ENCODE measurements around the gene ADARB2. TPM values are rescaled to one million over a fixed set of nuclear protein-coding genes. Genes with fewer than 3 reads are reported as not detected.

ADARB2 gene
- total RNA-seq, 1 experiment from 2014 or later = not detected

DNA sequence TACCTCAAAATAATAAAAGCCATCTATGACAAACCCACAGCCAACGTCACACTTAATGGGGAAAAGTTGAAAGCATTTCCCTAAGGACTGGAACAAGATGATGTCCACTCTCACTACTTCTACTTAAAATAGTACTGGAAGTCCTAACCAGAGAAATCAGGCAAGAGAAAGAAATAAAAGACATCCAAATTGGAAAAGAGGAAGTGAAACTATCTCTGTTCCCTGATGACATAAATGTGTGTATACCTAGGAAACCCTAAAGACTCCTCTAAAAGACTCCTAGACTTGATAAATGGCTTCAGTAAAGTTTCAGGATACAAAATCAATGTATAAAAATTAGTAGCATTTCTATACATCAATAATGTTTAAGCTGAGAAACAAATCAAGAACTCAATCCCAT lies 367.0 kb downstream of the ADARB2 start:
- no TSS peak for BruUV-seq (replicated peaks)
- H3K4me3 Mint-ChIP-seq (ENCODE audit: low read depth, unreplicated experiment) = no peak overlapping the region
- no peaks in the 10 kb centered on the region for H3K36me3 Mint-ChIP-seq (ENCODE audit: insufficient read depth, unreplicated experiment)
- CTCF ChIA-PET = no interaction called here
- DNase-seq = no peak
- peaks cover 61% of the 10 kb centered on the region for H3K27me3 Mint-ChIP-seq (ENCODE audit: unreplicated experiment)
- no peak overlapping the region for H3K27ac Mint-ChIP-seq (ENCODE audit: unreplicated experiment)
- no peaks in the 10 kb centered on the region for H3K4me1 Mint-ChIP-seq (ENCODE audit: low read depth, unreplicated experiment)
- intact Hi-C loops (cut with micrococcal nuclease; ENCODE audit: unreplicated experiment) = no loop called here
- H3K9me3 Mint-ChIP-seq (ENCODE audit: low read depth, unreplicated experiment) = no peaks in the 10 kb centered on the region
- TF ChIP-seq CTCF (IDR thresholded peaks at IDR 0.05; ENCODE audit: unreplicated experiment) = no peak

- H3K4me3 Mint-ChIP-seq (ENCODE audit: low read depth, unreplicated experiment) = no peak overlapping the region
- H3K27me3 Mint-ChIP-seq (ENCODE audit: unreplicated experiment) = peaks cover 61% of the 10 kb centered on the region
- H3K4me1 Mint-ChIP-seq (ENCODE audit: low read depth, unreplicated experiment) = no peaks in the 10 kb centered on the region
- no peak for TF ChIP-seq CTCF (IDR thresholded peaks at IDR 0.05; ENCODE audit: unreplicated experiment)
- intact Hi-C loops (cut with micrococcal nuclease; ENCODE audit: unreplicated experiment) = no loop called here
- no TSS peak for BruUV-seq (replicated peaks)
- no peak for DNase-seq
- no peaks in the 10 kb centered on the region for H3K36me3 Mint-ChIP-seq (ENCODE audit: insufficient read depth, unreplicated experiment)
- no peaks in the 10 kb centered on the region for H3K9me3 Mint-ChIP-seq (ENCODE audit: low read depth, unreplicated experiment)
- no peak overlapping the region for H3K27ac Mint-ChIP-seq (ENCODE audit: unreplicated experiment)
- CTCF ChIA-PET = interaction anchor here (1.2 kb wide), 1 partner anchor 260 kb away, joined by 5 read pairs; no protein-coding TSS in a partner anchor
Measured at GRCh38 chr10:1369665-1370064, 367.7 kb downstream of the ADARB2 start.

GRCh38 chr10:1369197-1369596 lies 368.1 kb downstream of the ADARB2 start:
- DNase-seq = no peak
- Mint-ChIP-seq H3K27ac (ENCODE audit: unreplicated experiment) (no peak overlapping the region), H3K27me3 (ENCODE audit: unreplicated experiment) (peaks cover 61% of the 10 kb centered on the region), H3K4me1 (ENCODE audit: low read depth, unreplicated experiment) (no peaks in the 10 kb centered on the region), H3K4me3 (ENCODE audit: low read depth, unreplicated experiment) (no peak overlapping the region), H3K9me3 (ENCODE audit: low read depth, unreplicated experiment) (no peaks in the 10 kb centered on the region), H3K36me3 (ENCODE audit: insufficient read depth, unreplicated experiment) (no peaks in the 10 kb centered on the region)
- TF ChIP-seq CTCF (IDR thresholded peaks at IDR 0.05; ENCODE audit: unreplicated experiment) = no peak
- intact Hi-C loops (cut with micrococcal nuclease; ENCODE audit: unreplicated experiment) = no loop called here
- CTCF ChIA-PET = interaction anchor here (0.5 to 1.2 kb wide), 3 partner anchors 259 to 1484 kb away, joined by 3 to 5 read pairs (median 3); no protein-coding TSS in a partner anchor
- no TSS peak for BruUV-seq (replicated peaks)

GRCh38 chr10:1368842-1369171 lies 368.5 kb downstream of the ADARB2 start:
- Mint-ChIP-seq H3K36me3 (ENCODE audit: insufficient read depth, unreplicated experiment) (no peaks in the 10 kb centered on the region), H3K27me3 (ENCODE audit: unreplicated experiment) (peaks cover 61% of the 10 kb centered on the region), H3K9me3 (ENCODE audit: low read depth, unreplicated experiment) (no peaks in the 10 kb centered on the region), H3K27ac (ENCODE audit: unreplicated experiment) (no peak overlapping the region), H3K4me1 (ENCODE audit: low read depth, unreplicated experiment) (no peaks in the 10 kb centered on the region), H3K4me3 (ENCODE audit: low read depth, unreplicated experiment) (no peak overlapping the region)
- no peak for TF ChIP-seq CTCF (IDR thresholded peaks at IDR 0.05; ENCODE audit: unreplicated experiment)
- CTCF ChIA-PET = interaction anchor here (0.5 to 1.2 kb wide), 3 partner anchors 259 to 1485 kb away, joined by 3 to 5 read pairs (median 3); no protein-coding TSS in a partner anchor
- intact Hi-C loops (cut with micrococcal nuclease; ENCODE audit: unreplicated experiment) = no loop called here
- peak; percentile 48 for DNase-seq
- BruUV-seq (replicated peaks) = no TSS peak

All from Calu3 (cell line).